K562 (cell line): Measurements from ENCODE around the gene LRGUK. TPM values are rescaled to one million over a fixed set of nuclear protein-coding genes. Genes with fewer than 3 reads are reported as not detected.

Experiments used
- ATF3 ChIP-seq, 2 experiments: fragments of 450-650 bp in 1 of 2; sonication (generic) in 1 of 2; formaldehyde crosslinking in 1 of 2; IDR thresholded peaks in 1 of 2; conservative IDR thresholded peaks in 1 of 2; 2 replicates each; pipeline versions ENCODE4 v1.6.1 to v1.8.1; 2016 to 2023; ENCODE audit warnings: mild to moderate bottlenecking in 2 of 2, moderate library complexity in 2 of 2, inconsistent platforms in 1 of 2, missing genetic modification reagents in 1 of 2
- GABPA ChIP-seq: fragments of 200-800 bp; sonication (Bioruptor generic); conservative IDR thresholded peaks from 2 replicates; pipeline ENCODE4 v1.6.1; 2016; ENCODE audit warnings: low read depth, missing genetic modification characterization, missing compliant biosample characterization
- GABPB1 ChIP-seq: sonication (generic); formaldehyde crosslinking; IDR thresholded peaks from 2 replicates; pipeline ENCODE4 v1.8.0; 2022; ENCODE audit warnings: mild to moderate bottlenecking, missing genetic modification reagents
- ID3 ChIP-seq, 2 experiments: fragments of 250-450 bp in 1 of 2; fragments of 450-650 bp in 1 of 2; sonication (Bioruptor Pico) in 1 of 2; IDR thresholded peaks; 2 replicates each; pipeline versions ENCODE4 v1.6.1 to v1.8.0; 2016 to 2021; ENCODE audit warnings: mild to moderate bottlenecking in 2 of 2, moderate library complexity in 2 of 2, missing compliant biosample characterization in 1 of 2, missing genetic modification characterization in 1 of 2
- MXD1 ChIP-seq: fragments of 250-450 bp; sonication (Bioruptor Pico); IDR thresholded peaks from 2 replicates; pipeline ENCODE4 v1.8.0; 2021; ENCODE audit warnings: borderline replicate concordance, mild to moderate bottlenecking, moderate library complexity; ENCODE audit not compliant: poor library complexity, severe bottlenecking
- NCOA2 ChIP-seq, 2 experiments: fragments of 450-650 bp; IDR thresholded peaks; 2 replicates each; pipeline ENCODE4 v1.6.1; 2018; ENCODE audit warnings: mild to moderate bottlenecking in 2 of 2, moderate library complexity in 1 of 2; ENCODE audit not compliant: partially characterized antibody in 2 of 2
- NR2C1 ChIP-seq, 2 experiments: fragments of 450-650 bp; IDR thresholded peaks; 2 replicates each; pipeline ENCODE4 v1.6.1; 2017; ENCODE audit warnings: mild to moderate bottlenecking in 2 of 2, antibody characterized with exemption in 1 of 2, inconsistent platforms in 1 of 2, missing compliant biosample characterization in 1 of 2, missing genetic modification characterization in 1 of 2
- POLR2H ChIP-seq: IDR thresholded peaks from 2 replicates; pipeline ENCODE4 v1.6.1; 2016; ENCODE audit warnings: missing genetic modification characterization, low read depth, mild to moderate bottlenecking, control low read depth, missing compliant biosample characterization, moderate library complexity
- PRDM10 ChIP-seq: fragments of 450-650 bp; IDR thresholded peaks from 2 replicates; pipeline ENCODE4 v1.6.1; 2018; ENCODE audit not compliant: partially characterized antibody
- SMARCA4 ChIP-seq: fragments of 450-650 bp; IDR thresholded peaks from 2 replicates; pipeline ENCODE4 v1.6.1; 2016
- STAT5A ChIP-seq: IDR thresholded peaks from 2 replicates; pipeline ENCODE4 v1.6.1; 2012; ENCODE audit warnings: low read length, inconsistent platforms, borderline replicate concordance
- VEZF1 ChIP-seq: fragments of 200-800 bp; sonication (Bioruptor generic); IDR thresholded peaks from 2 replicates; pipeline ENCODE4 v1.6.1; 2017; ENCODE audit warnings: missing genetic modification characterization, missing compliant biosample characterization
- ZBTB11 ChIP-seq, 3 experiments: fragments of 200-800 bp in 1 of 3; fragments of 250-450 bp in 1 of 3; fragments of 450-650 bp in 1 of 3; sonication (Bioruptor Pico) in 1 of 3; sonication (Bioruptor generic) in 1 of 3; formaldehyde crosslinking in 1 of 3; IDR thresholded peaks; 2 replicates each; pipeline versions ENCODE4 v1.6.1 to v1.8.0; 2016 to 2022; ENCODE audit warnings: mild to moderate bottlenecking in 2 of 3, missing genetic modification characterization in 2 of 3, missing compliant biosample characterization in 1 of 3, moderate library complexity in 1 of 3
- ZNF165 ChIP-seq: fragments of 250-450 bp; sonication (Bioruptor Pico); IDR thresholded peaks from 2 replicates; pipeline ENCODE4 v1.4.0; 2020; ENCODE audit warnings: borderline replicate concordance
- polyA plus RNA-seq, 8 experiments: library from polyadenylated mRNA; depleted of rRNA in 4 of 8; stranded (reverse) in 5 of 8; unstranded in 3 of 8; fragments of >200 nt; fragmentation: Nextera tagmentation in 2 of 8; fragmentation: Illumina TruSeq in 1 of 8; extraction: Ambion mirVana in 2 of 8; extraction: Trizol in 1 of 8; gene quantifications; 2 replicates each; pipeline versions ENCODE4 v1.2.1 to v1.2.3, GENCODE V29; 2011 to 2014; ENCODE audit warnings: inconsistent platforms in 1 of 8, missing spikeins in 1 of 8
- total RNA-seq, 7 experiments: library from RNA; depleted of rRNA in 6 of 7; stranded (reverse); fragments of >200 nt in 6 of 7; fragmentation: Illumina TruSeq in 2 of 7; extraction: Trizol in 2 of 7; gene quantifications; 2 replicates each; pipeline versions ENCODE4 v1.2.1 to v1.2.3, GENCODE V29; 2011 to 2021; ENCODE audit warnings: low replicate concordance in 1 of 7

LRGUK gene
- total and polyA plus RNA-seq, 9 of the 15 experiments (the other 6 are each of a cell fraction or from before 2014, with no cell fraction given): 0.04 to 0.33 (median 0.18) TPM

- TF ChIP-seq PRDM10: peak; percentile 20
- peak; percentile 70 for TF ChIP-seq GABPB1 (CRISPR knock-in tag)
- peak in 1 of 3 experiments; percentile 67; a peak in 1 of 6 replicates for TF ChIP-seq ZBTB11 (CRISPR knock-in tag; IDR thresholded peaks at IDR 0.05)
- peak; percentile 96 for TF ChIP-seq ATF3 (IDR thresholded peaks at IDR 0.05)
- TF ChIP-seq ATF3 (CRISPR knock-in tag; conservative IDR thresholded peaks at IDR 0.05): no peak
- 0 out of 2 replicates have a peak, but pooled peaks have one; percentile 2 for TF ChIP-seq POLR2H
- peak; percentile 90 for TF ChIP-seq SMARCA4
- TF ChIP-seq STAT5A: 0 out of 2 replicates have a peak, but pooled peaks have one; percentile 8
- TF ChIP-seq MXD1 (CRISPR knock-in tag): no peak
- TF ChIP-seq ID3 (CRISPR knock-in tag; IDR thresholded peaks at IDR 0.05): no peak
- peak; percentile 91 for TF ChIP-seq ID3 (tag; IDR thresholded peaks at IDR 0.05)
- peak; percentile 73 for TF ChIP-seq GABPA (tag)
- TF ChIP-seq NR2C1 (IDR thresholded peaks at IDR 0.05): peak; percentile 76; the same call in 1 of the 2 replicates
- TF ChIP-seq NR2C1 (tag; IDR thresholded peaks at IDR 0.05): peak; percentile 69
- no peak for TF ChIP-seq NCOA2 (IDR thresholded peaks at IDR 0.05; ENCODE audit: partially characterized antibody in 2 of 2)
- peak; percentile 29; the same call in 1 of the 2 replicates for TF ChIP-seq VEZF1 (CRISPR knock-in tag)
- TF ChIP-seq ZNF165 (CRISPR knock-in tag): no peak
These were observed 47.7 kb downstream of the LRGUK start (continued) for GRCh38 chr7:134174795-134175261.
